GM10248 (cell line): ENCODE results near the gene BTG2.

Experiments used
- CTCF ChIA-PET: fragments of 300-600 bp; sonication (Branson Sonifier 250); formaldehyde crosslinking; extraction: SDS; loops from one replicate; lab custom pipeline; 2021; ENCODE audit warnings: antibody characterized with exemption; lab: Yijun Ruan, JAX
- POLR2A ChIA-PET: fragments of 350-650 bp; sonication (Branson Sonifier 250); formaldehyde crosslinking; extraction: SDS; loops from one replicate; lab custom pipeline; 2020; ENCODE audit warnings: antibody characterized with exemption; lab: Yijun Ruan, JAX
- DNase-seq: peaks from one replicate; pipeline ENCODE4 v3.0.0; 2012; ENCODE audit errors: extremely low spot score
- CTCF ChIP-seq: IDR thresholded peaks from 2 replicates; pipeline ENCODE4 v1.5.1; 2012; ENCODE audit warnings: mild to moderate bottlenecking, low read depth; ENCODE audit errors: extremely low read depth, missing control alignments, control extremely low read depth

Gene BTG2

GRCh38 chr1:203340112-203340790, 34.9 kb downstream of the BTG2 start:
- ChIA-PET CTCF (interaction anchor here (0.7 to 25.7 kb wide), 35 partner anchors 10 to 362 kb away, joined by 3 to 690 read pairs (median 5); partner anchors contain the start of genes FMOD, OPTC and PRELP), POLR2A (no interaction called here)
- peak; percentile 84 for DNase-seq

GRCh38 chr1:203342192-203342940, 37.0 kb downstream of the BTG2 start:
- TF ChIP-seq CTCF, result peak; percentile 74
- peak; percentile 74 for DNase-seq
- ChIA-PET CTCF (interaction anchor here (0.7 to 25.7 kb wide), 31 partner anchors 9 to 360 kb away, joined by 3 to 690 read pairs (median 8); partner anchors contain the start of genes FMOD, OPTC and PRELP), POLR2A (no interaction called here)

More at GRCh38 chr1:203340112-203340790, 34.9 kb downstream of the BTG2 start:
- TF ChIP-seq CTCF, result peak; percentile 93

- no peak for TF ChIP-seq CTCF
- DNase-seq, result no peak
- ChIA-PET CTCF (interaction anchor here (0.9 to 25.7 kb wide), 16 partner anchors 9 to 161 kb away, joined by 3 to 690 read pairs (median 12); partner anchors contain the start of gene FMOD), POLR2A (no interaction called here)
Measured at GRCh38 chr1:203343956-203344754, 38.8 kb downstream of the BTG2 start.

GRCh38 chr1:203346060-203346768, 40.9 kb downstream of the BTG2 start:
- no peak for DNase-seq
- ChIA-PET POLR2A (no interaction called here), CTCF (interaction anchor here (0.6 to 25.7 kb wide), 9 partner anchors 6 to 356 kb away, joined by 3 to 690 read pairs (median 191); partner anchors contain the start of gene FMOD)
- no peak for TF ChIP-seq CTCF

GRCh38 chr1:203346769-203347102, 41.4 kb downstream of the BTG2 start:
- no peak for TF ChIP-seq CTCF
- no peak for DNase-seq
- POLR2A ChIA-PET, result no interaction called here
- CTCF ChIA-PET, result interaction anchor here (1.0 to 25.7 kb wide), 8 partner anchors 6 to 142 kb away, joined by 3 to 690 read pairs (median 236); partner anchors contain the start of gene FMOD
